Left lung (tissue), 10 donors: ENCODE results near the gene CFAP161. TPM values are rescaled to one million over a fixed set of nuclear protein-coding genes. Genes with fewer than 3 reads are reported as not detected.

Source experiments
- ATAC-seq: fragments of 200-7000 bp; cut with Tn5 transposase; one replicate; pipeline ENCODE4 v1.9.1; 2020; ENCODE audit warnings: moderate library complexity
- DNase-seq, 4 donors: peaks; one replicate each; pipeline ENCODE4 v3.0.0-alpha.2; 2013 to 2020
- H3K27ac ChIP-seq, 2 donors: fragments of 200-600 bp; sonication (generic) in 1 of 2; one replicate each; pipeline versions ENCODE4 v1.5.0 to v1.8.0; 2020 to 2021
- H3K27me3 ChIP-seq, 2 donors: fragments of 200-600 bp; sonication (generic) in 1 of 2; one replicate each; pipeline versions ENCODE4 v1.5.0 to v1.8.0; 2020 to 2021
- H3K36me3 ChIP-seq, 2 donors: fragments of 200-600 bp; sonication (generic) in 1 of 2; one replicate each; pipeline versions ENCODE4 v1.5.0 to v1.8.0; 2020 to 2021
- H3K4me1 ChIP-seq, 2 donors: fragments of 200-600 bp; one replicate each; pipeline ENCODE4 v1.8.0; 2021
- H3K4me3 ChIP-seq, 2 donors: fragments of 200-600 bp; sonication (generic) in 1 of 2; one replicate each; pipeline versions ENCODE4 v1.5.0 to v1.8.0; 2020 to 2021; ENCODE audit warnings: mild to moderate bottlenecking in 1 of 2
- H3K9me3 ChIP-seq, 2 donors: fragments of 200-600 bp; sonication (generic) in 1 of 2; one replicate each; pipeline versions ENCODE4 v1.5.0 to v1.8.0; 2020 to 2021
- intact Hi-C, 2 donors: fragments of 100-400 bp; cut with DNase I; formaldehyde crosslinking; loops; one replicate each; pipeline versions ENCODE4 v1.11.2 to v1.14.2; 2022
- polyA plus RNA-seq, 6 donors: library from polyadenylated mRNA; unstranded; fragments of 120-200 nt; gene quantifications; one replicate each; pipeline ENCODE4 v1.2.1, GENCODE V29; 2013; ENCODE audit not compliant: insufficient read length in 6 of 6
- total RNA-seq, 2 donors: library from RNA; stranded (reverse); fragmentation: NEBNext Ultra II Directional; extraction: Animal tissue kit (Norgen Biotek cat#: 25700); gene quantifications; one replicate each; pipeline ENCODE4 v1.2.1, GENCODE V29; 2021
- TF ChIP-seq, protein P1 (sequence below), 2 donors: fragments of 200-600 bp; sonication (generic) in 1 of 2; IDR thresholded peaks; one replicate each; pipeline versions ENCODE4 v1.5.0 to v1.8.0; 2021; ENCODE audit warnings: antibody characterized with exemption in 2 of 2
- donor health status: DM: no; HTN: yes; CAD: no.
- donor health status: DM: no; HTN: no; CAD: no.

The CFAP161 gene
- total and polyA plus RNA-seq, 8 donors = 0.64 to 12.2 (median 5.7) TPM

DNA sequence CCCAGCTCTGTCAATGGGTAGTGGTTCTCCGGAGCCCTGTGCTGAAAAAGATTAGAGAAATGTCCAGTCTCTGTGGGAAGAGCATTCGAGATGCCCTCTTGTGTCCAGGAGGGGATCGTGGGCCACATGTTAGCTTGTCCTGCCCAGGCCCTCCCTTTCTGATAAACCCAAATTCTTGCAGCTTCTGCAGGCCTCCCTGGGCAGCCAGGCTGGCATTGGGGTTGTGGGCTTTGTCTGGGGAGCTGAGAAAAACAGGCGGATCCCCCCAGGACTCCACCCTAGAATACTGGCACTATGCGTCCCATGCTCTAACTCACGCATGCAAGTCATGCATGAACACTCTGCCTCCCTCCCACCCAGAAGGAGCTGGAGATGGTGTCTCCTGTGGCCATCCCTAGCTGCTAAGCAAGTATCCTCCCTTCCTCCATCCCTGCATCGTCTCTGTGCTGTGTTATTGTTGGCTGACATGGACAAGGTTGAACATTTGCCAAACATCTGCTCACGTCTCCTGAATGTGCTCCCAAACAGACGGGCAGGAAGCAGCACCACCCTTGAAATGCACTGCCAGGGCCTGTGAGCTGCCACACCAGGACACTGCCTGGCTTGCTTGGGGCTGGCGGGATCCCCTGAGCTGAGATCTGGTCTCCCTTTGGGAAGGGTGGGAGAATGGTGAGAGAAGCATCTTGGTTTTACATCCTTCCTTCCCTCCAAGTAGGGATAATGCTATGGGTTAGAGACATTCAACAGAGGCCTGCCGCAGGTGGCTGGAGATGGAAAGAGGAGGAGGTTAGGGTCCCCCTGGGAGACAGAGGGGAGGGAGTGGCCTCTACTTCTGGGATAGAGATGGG lies 26.5 kb downstream of the CFAP161 start:
- Histone ChIP-seq H3K36me3 (no peaks in the 10 kb centered on the region), H3K9me3 (no peaks in the 10 kb centered on the region), H3K27ac (no peak overlapping the region), H3K4me1 (peaks cover 12 to 18% of the 10 kb centered on the region in 2 donors), H3K27me3 (peaks cover 0 to 3% of the 10 kb centered on the region in 2 donors), H3K4me3 (no peak overlapping the region)
- peak in 2 of 4 donors; percentile 45 to 69 for DNase-seq
- no peak for ATAC-seq
- TF ChIP-seq, protein P1, sequence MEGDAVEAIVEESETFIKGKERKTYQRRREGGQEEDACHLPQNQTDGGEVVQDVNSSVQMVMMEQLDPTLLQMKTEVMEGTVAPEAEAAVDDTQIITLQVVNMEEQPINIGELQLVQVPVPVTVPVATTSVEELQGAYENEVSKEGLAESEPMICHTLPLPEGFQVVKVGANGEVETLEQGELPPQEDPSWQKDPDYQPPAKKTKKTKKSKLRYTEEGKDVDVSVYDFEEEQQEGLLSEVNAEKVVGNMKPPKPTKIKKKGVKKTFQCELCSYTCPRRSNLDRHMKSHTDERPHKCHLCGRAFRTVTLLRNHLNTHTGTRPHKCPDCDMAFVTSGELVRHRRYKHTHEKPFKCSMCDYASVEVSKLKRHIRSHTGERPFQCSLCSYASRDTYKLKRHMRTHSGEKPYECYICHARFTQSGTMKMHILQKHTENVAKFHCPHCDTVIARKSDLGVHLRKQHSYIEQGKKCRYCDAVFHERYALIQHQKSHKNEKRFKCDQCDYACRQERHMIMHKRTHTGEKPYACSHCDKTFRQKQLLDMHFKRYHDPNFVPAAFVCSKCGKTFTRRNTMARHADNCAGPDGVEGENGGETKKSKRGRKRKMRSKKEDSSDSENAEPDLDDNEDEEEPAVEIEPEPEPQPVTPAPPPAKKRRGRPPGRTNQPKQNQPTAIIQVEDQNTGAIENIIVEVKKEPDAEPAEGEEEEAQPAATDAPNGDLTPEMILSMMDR (IDR thresholded peaks at IDR 0.05) = no peak
- intact Hi-C loops = no loop called here

DNA sequence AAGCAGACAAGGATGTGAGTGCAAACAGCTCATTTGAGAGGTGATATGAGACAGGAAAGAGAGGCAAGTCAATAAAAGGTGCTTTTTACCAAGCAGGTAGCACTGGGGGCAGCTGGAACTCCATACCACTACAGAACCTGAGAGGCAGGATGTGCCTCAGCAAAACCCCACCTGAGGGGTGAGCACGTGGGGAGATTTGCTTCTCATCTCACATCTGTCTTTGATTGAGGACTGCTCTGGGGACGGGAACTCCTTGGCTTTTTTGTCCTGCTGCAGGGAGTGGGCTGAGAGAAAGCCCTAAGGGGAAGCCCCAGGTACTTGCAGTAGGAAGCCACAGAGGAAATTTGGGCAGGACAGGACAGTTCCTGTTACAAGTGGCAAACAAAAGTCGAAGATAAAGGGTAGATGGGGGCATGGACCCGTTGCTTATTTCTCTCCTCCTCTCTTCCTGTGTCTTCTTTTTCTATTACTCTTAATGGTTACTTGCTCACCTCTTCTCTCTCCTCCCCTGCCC lies 27.1 kb downstream of the CFAP161 start:
- DNase-seq = no peak
- peaks cover 12 to 18% of the 10 kb centered on the region in 2 donors for H3K4me1 ChIP-seq
- no peaks in the 10 kb centered on the region for H3K9me3 ChIP-seq
- no peaks in the 10 kb centered on the region for H3K36me3 ChIP-seq
- no peak overlapping the region for H3K4me3 ChIP-seq
- TF ChIP-seq, protein P1 (IDR thresholded peaks at IDR 0.05) = no peak
- no peak for ATAC-seq
- intact Hi-C loops = no loop called here
- H3K27ac ChIP-seq = no peak overlapping the region
- H3K27me3 ChIP-seq = peaks cover 0 to 3% of the 10 kb centered on the region in 2 donors

DNA sequence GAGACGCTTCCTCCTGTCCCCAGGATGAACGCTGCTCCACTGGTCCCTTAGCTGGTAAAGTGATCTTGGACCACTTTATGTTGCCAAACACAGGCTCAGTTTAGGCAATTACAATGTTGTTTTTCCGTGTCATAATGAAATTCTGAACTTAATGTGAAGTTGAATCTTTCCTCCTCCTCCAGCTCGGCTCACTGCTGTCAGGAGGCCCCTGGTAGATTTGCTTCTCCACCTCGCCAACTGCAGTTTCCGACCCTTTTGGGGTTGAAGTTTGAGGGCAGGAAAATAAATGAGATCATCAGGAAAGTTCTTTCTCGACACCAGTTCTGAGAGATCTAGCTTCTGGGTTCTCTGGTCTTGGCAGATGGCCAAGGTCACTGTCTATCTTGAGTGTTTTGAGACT lies 27.8 kb downstream of the CFAP161 start:
- TF ChIP-seq, protein P1 (IDR thresholded peaks at IDR 0.05) = no peak
- no peaks in the 10 kb centered on the region for H3K9me3 ChIP-seq
- intact Hi-C loops = no loop called here
- DNase-seq (no peak), ATAC-seq (no peak)
- H3K27ac ChIP-seq = no peak overlapping the region
- H3K36me3 ChIP-seq = no peaks in the 10 kb centered on the region
- H3K27me3 ChIP-seq = peaks cover 0 to 3% of the 10 kb centered on the region in 2 donors
- H3K4me3 ChIP-seq = no peak overlapping the region
- peaks cover 16 to 18% of the 10 kb centered on the region in 2 donors for H3K4me1 ChIP-seq

DNA sequence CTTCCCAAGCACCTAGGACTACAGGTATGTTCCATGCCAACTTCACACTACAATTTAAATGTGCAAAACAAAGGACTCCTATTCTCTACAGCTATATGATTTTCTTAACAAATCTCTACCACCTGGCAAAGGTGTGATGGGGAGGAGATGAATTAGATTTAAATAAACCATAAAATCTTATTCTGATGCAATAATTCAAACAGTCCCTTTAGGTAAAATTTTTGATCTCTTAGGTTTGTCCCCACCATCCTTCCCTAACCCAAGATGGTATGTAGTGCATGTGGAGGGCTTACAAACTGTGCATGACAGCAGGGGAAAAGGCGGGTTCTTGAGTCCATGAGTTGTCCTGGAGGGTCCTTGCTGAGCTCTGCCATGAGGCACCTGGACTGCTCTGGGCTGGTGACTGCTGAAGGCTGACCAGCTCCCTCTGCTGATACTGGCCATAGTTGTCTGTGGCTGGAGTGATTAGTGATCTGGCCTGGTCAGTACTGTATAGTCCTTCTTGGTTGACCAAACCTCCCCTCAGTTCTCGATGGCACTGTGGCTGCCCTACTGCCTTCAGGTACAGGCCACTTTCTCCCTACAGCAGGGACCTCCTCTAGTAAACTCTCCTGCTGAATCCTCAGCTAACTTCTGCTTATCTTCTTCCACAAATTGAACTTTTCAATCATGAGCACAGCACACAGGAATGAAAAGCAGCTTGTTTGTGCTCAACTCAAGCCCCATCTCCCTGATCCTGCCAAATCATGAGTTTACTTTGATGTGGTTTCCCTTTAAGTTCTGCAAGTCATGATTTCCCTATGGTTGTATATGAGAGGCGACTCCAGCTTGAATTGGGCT lies 30.1 kb downstream of the CFAP161 start:
- ATAC-seq (peak; percentile 33), DNase-seq (peak in 1 of 4 donors; percentile 14)
- intact Hi-C loops = no loop called here
- Histone ChIP-seq H3K27ac (peak overlapping the region in 1 of 2 donors; percentile 13), H3K36me3 (no peaks in the 10 kb centered on the region), H3K4me3 (no peak overlapping the region), H3K27me3 (peaks cover 0 to 3% of the 10 kb centered on the region in 2 donors), H3K9me3 (no peaks in the 10 kb centered on the region), H3K4me1 (peaks cover 18 to 19% of the 10 kb centered on the region in 2 donors)
- TF ChIP-seq, protein P1 (IDR thresholded peaks at IDR 0.05) = no peak
